HCT116 (cell line): Measurements from ENCODE around the gene CDCP2. TPM values are rescaled to one million over a fixed set of nuclear protein-coding genes. Genes with fewer than 3 reads are reported as not detected.

Experiments used
- ATAC-seq: fragments of 200-7000 bp; cut with Tn5 transposase; 2 replicates; pipeline ENCODE4 v1.9.1; 2020; ENCODE audit warnings: mild to moderate bottlenecking, moderate library complexity
- BruUV-seq: library from RNA; stranded (reverse); fragments of 400-500 nt; replicated peaks from 2 replicates; lab custom pipeline; 2021; lab: Mats Ljungman, UMichigan
- CTCF ChIA-PET: fragments of 300-600 bp; sonication (Branson Sonifier 250); formaldehyde crosslinking; loops from one replicate; lab custom pipeline; 2021; ENCODE audit warnings: antibody characterized with exemption; lab: Charles Lee
- POLR2A ChIA-PET: fragments of 300-600, 350-600 bp; sonication (Branson Sonifier 250); formaldehyde crosslinking; loops from one replicate; lab custom pipeline; 2021; ENCODE audit warnings: antibody characterized with exemption; lab: Charles Lee
- RAD21 ChIA-PET, 2 experiments: fragments of 300-600 bp; sonication (Branson Sonifier 250); formaldehyde crosslinking; loops; one replicate each; lab custom pipeline; 2023; ENCODE audit warnings: low total read pairs in 2 of 2; ENCODE audit not compliant: uncharacterized antibody in 2 of 2, unreplicated experiment in 2 of 2, low non-redundant PET in 1 of 2; lab: Charles Lee
- DNase-seq: peaks from one replicate; pipeline ENCODE4 v3.0.0-alpha.2; 2010; ENCODE audit warnings: low read depth, low spot score
- H2AFZ ChIP-seq: fragments of 200-600 bp; shearing (Covaris generic), sonication (generic); 2 replicates; pipeline ENCODE4 v1.6.1; 2017; ENCODE audit warnings: low read depth, mixed run types, mixed read lengths, antibody characterized with exemption, low read length; ENCODE audit not compliant: poor library complexity, severe bottlenecking
- H3K27ac ChIP-seq: 2 replicates; pipeline ENCODE4 v1.5.1; 2012; ENCODE audit warnings: low read depth, low read length
- H3K27me3 ChIP-seq: fragments of 200-600 bp; sonication (generic); 2 replicates; pipeline ENCODE4 v1.6.1; 2016; ENCODE audit warnings: mixed run types, low read length, mixed read lengths; ENCODE audit not compliant: insufficient read depth
- H3K36me3 ChIP-seq, 2 experiments: fragments of 200-500 bp in 1 of 2; fragments of 200-600 bp in 1 of 2; sonication (Bioruptor generic) in 1 of 2; sonication (generic) in 1 of 2; 2 replicates each; pipeline versions ENCODE4 v1.5.1 to v1.6.1; 2014 to 2016; ENCODE audit warnings: low read length in 2 of 2, inconsistent platforms in 1 of 2, mixed read lengths in 1 of 2, mixed run types in 1 of 2; ENCODE audit not compliant: insufficient read depth in 2 of 2, control insufficient read depth in 1 of 2
- H3K4me1 ChIP-seq, 2 experiments: fragments of 200-600 bp in 1 of 2; sonication (generic) in 1 of 2; 2 replicates each; pipeline versions ENCODE4 v1.5.1 to v1.6.1; 2012 to 2017; ENCODE audit warnings: low read length in 2 of 2, inconsistent platforms in 1 of 2, mild to moderate bottlenecking in 1 of 2, mixed read lengths in 1 of 2, mixed run types in 1 of 2, moderate library complexity in 1 of 2; ENCODE audit not compliant: insufficient read depth in 2 of 2, control insufficient read depth in 1 of 2
- H3K4me2 ChIP-seq: fragments of 200-600 bp; sonication (generic); 2 replicates; pipeline ENCODE4 v1.6.1; 2017; ENCODE audit warnings: mixed run types, low read length, mixed read lengths
- H3K4me3 ChIP-seq, 2 experiments: fragments of 200-600 bp in 1 of 2; sonication (generic) in 1 of 2; replicated peaks in 1 of 2; 2 replicates each; pipeline ENCODE4 v1.5.1; 2011 to 2016; ENCODE audit warnings: low read length in 2 of 2, control low read depth in 1 of 2, low read depth in 1 of 2, mild to moderate bottlenecking in 1 of 2, mixed read lengths in 1 of 2, mixed run types in 1 of 2
- H3K79me2 ChIP-seq: fragments of 200-600 bp; sonication (generic); 2 replicates; pipeline ENCODE4 v1.6.1; 2017; ENCODE audit warnings: mild to moderate bottlenecking, mixed run types, low read length, moderate library complexity, mixed read lengths; ENCODE audit not compliant: insufficient read depth
- H3K9ac ChIP-seq: fragments of 200-600 bp; sonication (generic); 2 replicates; pipeline ENCODE4 v1.6.1; 2016; ENCODE audit warnings: low read length, mixed read lengths
- H3K9me2 ChIP-seq: fragments of 200-600 bp; sonication (generic), shearing (Covaris generic); 2 replicates; pipeline ENCODE4 v1.6.1; 2017; ENCODE audit warnings: mixed run types, mild to moderate bottlenecking, moderate library complexity; ENCODE audit not compliant: insufficient read depth
- H3K9me3 ChIP-seq, 2 experiments: fragments of 200-500 bp in 1 of 2; fragments of 200-600 bp in 1 of 2; sonication (Bioruptor generic) in 1 of 2; sonication (generic) in 1 of 2; 2 replicates each; pipeline ENCODE4 v1.6.1; 2014 to 2017; ENCODE audit warnings: low read length in 2 of 2, mixed read lengths in 2 of 2, inconsistent platforms in 1 of 2, low read depth in 1 of 2, mild to moderate bottlenecking in 1 of 2, mixed run types in 1 of 2, moderate library complexity in 1 of 2; ENCODE audit not compliant: control insufficient read depth in 1 of 2, insufficient read depth in 1 of 2
- H4K20me1 ChIP-seq: fragments of 200-600 bp; sonication (generic), shearing (Covaris generic); 2 replicates; pipeline ENCODE4 v1.6.1; 2017; ENCODE audit warnings: mixed run types, mild to moderate bottlenecking, moderate library complexity; ENCODE audit not compliant: insufficient read depth
- CEBPB ChIP-seq: IDR thresholded peaks from 2 replicates; pipeline ENCODE4 v1.6.1; 2012; ENCODE audit warnings: low read depth
- CTCF ChIP-seq, 3 experiments: fragments of 200-600 bp in 1 of 3; sonication (generic) in 1 of 3; IDR thresholded peaks in 2 of 3; conservative IDR thresholded peaks in 1 of 3; 2 replicates each; pipeline ENCODE4 v1.5.1; 2012 to 2017; ENCODE audit warnings: low read depth in 2 of 3, low read length in 2 of 3, antibody characterized with exemption in 1 of 3, borderline replicate concordance in 1 of 3, control low read depth in 1 of 3, mild to moderate bottlenecking in 1 of 3, mixed read lengths in 1 of 3, mixed run types in 1 of 3, moderate library complexity in 1 of 3; ENCODE audit not compliant: insufficient read depth in 1 of 3
- ELF1 ChIP-seq: IDR thresholded peaks from 2 replicates; pipeline ENCODE4 v1.6.1; 2012; ENCODE audit warnings: low read depth, borderline replicate concordance
- EZH2 ChIP-seq: fragments of 200-600 bp; sonication (generic); IDR thresholded peaks from 2 replicates; pipeline ENCODE4 v1.6.1; 2017; ENCODE audit warnings: antibody characterized with exemption, mixed run types
- FOSL1 ChIP-seq: IDR thresholded peaks from 2 replicates; pipeline ENCODE4 v1.6.1; 2012; ENCODE audit warnings: low read depth
- JUND ChIP-seq: IDR thresholded peaks from 2 replicates; pipeline ENCODE4 v1.6.1; 2012
- MAX ChIP-seq: IDR thresholded peaks from 2 replicates; pipeline ENCODE4 v1.6.1; 2012
- POLR2A ChIP-seq: IDR thresholded peaks from 2 replicates; pipeline ENCODE4 v1.7.0; 2011; ENCODE audit warnings: borderline replicate concordance; ENCODE audit not compliant: insufficient read depth, insufficient read length; ENCODE audit errors: extremely low read depth
- POLR2AphosphoS5 ChIP-seq: IDR thresholded peaks from 2 replicates; pipeline ENCODE4 v1.6.1; 2011; ENCODE audit warnings: mild to moderate bottlenecking, low read depth, low read length, moderate library complexity
- RAD21 ChIP-seq: IDR thresholded peaks from 2 replicates; pipeline ENCODE4 v1.6.1; 2012; ENCODE audit warnings: low read depth, mild to moderate bottlenecking
- REST ChIP-seq: IDR thresholded peaks from 2 replicates; pipeline ENCODE4 v1.6.1; 2012; ENCODE audit warnings: low read depth
- SIN3A ChIP-seq: IDR thresholded peaks from 2 replicates; pipeline ENCODE4 v1.6.1; 2012; ENCODE audit warnings: low read depth
- SP1 ChIP-seq: IDR thresholded peaks from 2 replicates; pipeline ENCODE4 v1.6.1; 2012; ENCODE audit warnings: low read depth
- SRF ChIP-seq: IDR thresholded peaks from 2 replicates; pipeline ENCODE4 v1.6.1; 2012; ENCODE audit warnings: low read depth
- YY1 ChIP-seq: IDR thresholded peaks from 2 replicates; pipeline ENCODE4 v1.6.1; 2011; ENCODE audit warnings: low read length, low read depth, moderate library complexity, mild to moderate bottlenecking; ENCODE audit not compliant: insufficient replicate concordance; ENCODE audit errors: extremely low read depth
- ZFX ChIP-seq: fragments of 450-650 bp; IDR thresholded peaks from 2 replicates; pipeline ENCODE4 v1.6.1; 2017
- ZNF274 ChIP-seq: fragments of 200-500 bp; sonication (Bioruptor generic); IDR thresholded peaks from 2 replicates; pipeline ENCODE4 v1.6.1; 2014; ENCODE audit warnings: mild to moderate bottlenecking, low read depth, low read length, inconsistent platforms
- intact Hi-C: fragments of 100-400 bp; cut with micrococcal nuclease; formaldehyde crosslinking; loops from 2 replicates; pipeline ENCODE4 v1.10.0; 2022
- total RNA-seq: library from RNA; stranded (reverse); gene quantifications from one replicate; pipeline ENCODE4 v1.2.1, GENCODE V29; 2021; ENCODE audit not compliant: unreplicated experiment

Gene CDCP2
- total RNA-seq, 1 experiment from 2014 or later = 0.22 TPM

GRCh38 chr1:54099061-54099610 lies 53.7 kb downstream of the CDCP2 start:
- TF ChIP-seq MAX (no peak), ZNF274 (no peak), EZH2 (no peak), RAD21 (no peak), ELF1 (no peak), SRF (no peak), POLR2A (no peak), POLR2AphosphoS5 (no peak)
- no peak for DNase-seq
- no peak for ATAC-seq
- no peaks in the 10 kb centered on the region; a peak in 1 of 4 replicates for H3K36me3 ChIP-seq
- H3K9me3 ChIP-seq = no peaks in the 10 kb centered on the region
- intact Hi-C loops = no loop called here
- H3K4me3 ChIP-seq = no peak overlapping the region
- no peak overlapping the region for H3K9ac ChIP-seq
- ChIA-PET CTCF (interaction anchor here (2.9 kb wide), 1 partner anchor 17 kb away, joined by 14 read pairs; no protein-coding TSS in a partner anchor), RAD21 (no interaction called here), POLR2A (no interaction called here)
- no peaks in the 10 kb centered on the region for H3K79me2 ChIP-seq
- H3K27me3 ChIP-seq = no peaks in the 10 kb centered on the region
- no peaks in the 10 kb centered on the region for H3K4me1 ChIP-seq
- TSS peak; percentile 33 for BruUV-seq
- H3K4me2 ChIP-seq = no peak overlapping the region
- H4K20me1 ChIP-seq = no peaks in the 10 kb centered on the region
- H3K27ac ChIP-seq = no peak overlapping the region
- no peak overlapping the region for H2AFZ ChIP-seq
- no peaks in the 10 kb centered on the region; the same call in 1 of the 2 replicates for H3K9me2 ChIP-seq

GRCh38 chr1:54096877-54097240 lies 55.9 kb downstream of the CDCP2 start:
- BruUV-seq = no TSS peak
- Histone ChIP-seq H3K4me1 (no peaks in the 10 kb centered on the region), H4K20me1 (no peaks in the 10 kb centered on the region), H3K27me3 (no peaks in the 10 kb centered on the region), H3K9me2 (no peaks in the 10 kb centered on the region; the same call in 1 of the 2 replicates), H3K4me3 (no peak overlapping the region), H3K9ac (no peak overlapping the region), H3K27ac (no peak overlapping the region), H3K36me3 (no peaks in the 10 kb centered on the region; a peak in 1 of 4 replicates), H2AFZ (no peak overlapping the region), H3K79me2 (no peaks in the 10 kb centered on the region), H3K4me2 (no peak overlapping the region), H3K9me3 (no peaks in the 10 kb centered on the region)
- ChIA-PET POLR2A (no interaction called here), RAD21 (no interaction called here), CTCF (interaction anchor here (2.9 kb wide), 1 partner anchor 15 kb away, joined by 14 read pairs; no protein-coding TSS in a partner anchor)
- DNase-seq (no peak), ATAC-seq (no peak)
- intact Hi-C loops = no loop called here
- no peak for TF ChIP-seq FOSL1
- TF ChIP-seq SIN3A = no peak
- TF ChIP-seq CEBPB = no peak
- no peak for TF ChIP-seq JUND
- TF ChIP-seq YY1 = no peak
- TF ChIP-seq ZFX = no peak
- TF ChIP-seq RAD21 = no peak
- TF ChIP-seq EZH2 = no peak
- no peak for TF ChIP-seq CTCF (IDR thresholded peaks at IDR 0.05 in 2 of 3, conservative IDR thresholded peaks at IDR 0.05 in 1 of 3; ENCODE audit: borderline replicate concordance in 1 of 3, insufficient read depth in 1 of 3, low read depth in 2 of 3, low read length in 2 of 3)
- TF ChIP-seq SP1 = no peak
- TF ChIP-seq REST = no peak
